Astrocyte (in vitro differentiated cells and primary cell): ENCODE results near the gene FAF2. TPM values are rescaled to one million over a fixed set of nuclear protein-coding genes. Genes with fewer than 3 reads are reported as not detected.

Experiments used
- DNase-seq: peaks from one replicate; pipeline ENCODE4 v3.0.0-alpha.2; 2010; ENCODE audit warnings: low read depth
- FAIRE-seq: peaks from 2 replicates; lab custom pipeline; 2011; peaks lifted over from hg19 to GRCh38; lab: Jason Lieb, UNC
- H2AFZ ChIP-seq: 2 replicates; pipeline ENCODE4 v1.6.0; 2012; ENCODE audit warnings: low read depth, low read length, inconsistent platforms
- H3K27ac ChIP-seq: 2 replicates; pipeline ENCODE4 v1.5.1; 2011; ENCODE audit warnings: low read depth, low read length, inconsistent platforms
- H3K27me3 ChIP-seq: 2 replicates; pipeline ENCODE4 v1.6.0; 2011; ENCODE audit warnings: low read length, inconsistent platforms; ENCODE audit not compliant: insufficient read depth
- H3K36me3 ChIP-seq: 2 replicates; pipeline ENCODE4 v1.5.1; 2011; ENCODE audit warnings: low read length, inconsistent platforms; ENCODE audit not compliant: insufficient read depth
- H3K4me1 ChIP-seq: 2 replicates; pipeline ENCODE4 v1.5.1; 2011; ENCODE audit warnings: low read length, inconsistent platforms; ENCODE audit not compliant: insufficient read depth
- H3K4me2 ChIP-seq: 2 replicates; pipeline ENCODE4 v1.6.0; 2012; ENCODE audit warnings: low read length, inconsistent platforms
- H3K4me3 ChIP-seq: 2 replicates; pipeline ENCODE4 v1.5.1; 2011; ENCODE audit warnings: low read depth, mild to moderate bottlenecking, low read length, inconsistent platforms; ENCODE audit not compliant: insufficient read depth
- H3K79me2 ChIP-seq: 2 replicates; pipeline ENCODE4 v1.6.0; 2012; ENCODE audit warnings: mild to moderate bottlenecking, low read length, inconsistent platforms; ENCODE audit not compliant: insufficient read depth
- H3K9ac ChIP-seq: 2 replicates; pipeline ENCODE4 v1.6.0; 2012; ENCODE audit warnings: mild to moderate bottlenecking, low read length, inconsistent platforms
- H3K9me3 ChIP-seq: 2 replicates; pipeline ENCODE4 v1.5.1; 2012; ENCODE audit warnings: low read depth, mild to moderate bottlenecking, low read length, inconsistent platforms; ENCODE audit not compliant: insufficient read depth
- H4K20me1 ChIP-seq: 2 replicates; pipeline ENCODE4 v1.6.0; 2012; ENCODE audit warnings: low read length, inconsistent platforms; ENCODE audit not compliant: insufficient read depth
- H3K27ac Mint-ChIP-seq: one replicate; pipeline ENCODE4 v1.8.0; 2021; ENCODE audit warnings: mild to moderate bottlenecking, mixed read lengths; ENCODE audit not compliant: unreplicated experiment
- H3K27me3 Mint-ChIP-seq: one replicate; pipeline ENCODE4 v1.8.0; 2021; ENCODE audit warnings: low read depth, mixed read lengths; ENCODE audit not compliant: unreplicated experiment
- H3K36me3 Mint-ChIP-seq: one replicate; pipeline ENCODE4 v1.8.0; 2021; ENCODE audit warnings: low read depth, mixed read lengths; ENCODE audit not compliant: unreplicated experiment
- H3K4me1 Mint-ChIP-seq: one replicate; pipeline ENCODE4 v1.8.0; 2021; ENCODE audit warnings: low read depth, mixed read lengths; ENCODE audit not compliant: unreplicated experiment
- H3K4me3 Mint-ChIP-seq: one replicate; pipeline ENCODE4 v1.8.0; 2021; ENCODE audit warnings: mild to moderate bottlenecking, moderate library complexity, mixed read lengths; ENCODE audit not compliant: unreplicated experiment
- H3K9me3 Mint-ChIP-seq: one replicate; pipeline ENCODE4 v1.8.0; 2021; ENCODE audit warnings: mild to moderate bottlenecking, mixed read lengths; ENCODE audit not compliant: unreplicated experiment
- EZH2 ChIP-seq: IDR thresholded peaks from 2 replicates; pipeline ENCODE4 v1.6.1; 2012; ENCODE audit warnings: mild to moderate bottlenecking, low read length, inconsistent platforms; ENCODE audit not compliant: insufficient read depth
- total RNA-seq: library from RNA; stranded (reverse); gene quantifications from 2 replicates; pipeline ENCODE4 v1.2.1, GENCODE V29; 2021
- TF ChIP-seq, protein P1 (sequence below): IDR thresholded peaks from 2 replicates; pipeline ENCODE4 v1.5.1; 2011; ENCODE audit warnings: low read depth, mild to moderate bottlenecking, inconsistent platforms, low read length, moderate library complexity; ENCODE audit not compliant: insufficient read depth

The FAF2 gene
- total RNA-seq, 1 donor from 2014 or later, result 56.2 TPM

DNA sequence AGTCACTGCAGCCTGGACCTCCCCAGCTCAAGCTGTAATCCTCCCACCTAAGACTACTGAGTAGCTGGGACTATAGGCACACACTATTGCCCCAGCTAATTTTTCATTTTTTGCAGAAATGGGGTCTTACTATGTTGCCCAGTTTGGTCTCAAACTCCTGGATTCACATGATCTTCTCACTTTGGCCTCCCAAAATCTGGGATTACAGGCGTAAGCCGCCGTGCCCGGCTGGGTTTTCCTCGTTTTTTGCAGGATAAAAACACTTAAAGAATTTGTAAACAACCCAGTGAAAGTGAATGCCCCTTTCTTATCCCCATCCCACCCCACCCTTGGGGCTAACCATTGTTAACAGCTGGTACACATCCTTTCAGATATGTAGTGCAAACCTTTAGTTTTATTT lies 39.6 kb upstream of the FAF2 start:
- no peaks in the 10 kb centered on the region for H3K9me3 Mint-ChIP-seq
- FAIRE-seq, result no peak

DNA sequence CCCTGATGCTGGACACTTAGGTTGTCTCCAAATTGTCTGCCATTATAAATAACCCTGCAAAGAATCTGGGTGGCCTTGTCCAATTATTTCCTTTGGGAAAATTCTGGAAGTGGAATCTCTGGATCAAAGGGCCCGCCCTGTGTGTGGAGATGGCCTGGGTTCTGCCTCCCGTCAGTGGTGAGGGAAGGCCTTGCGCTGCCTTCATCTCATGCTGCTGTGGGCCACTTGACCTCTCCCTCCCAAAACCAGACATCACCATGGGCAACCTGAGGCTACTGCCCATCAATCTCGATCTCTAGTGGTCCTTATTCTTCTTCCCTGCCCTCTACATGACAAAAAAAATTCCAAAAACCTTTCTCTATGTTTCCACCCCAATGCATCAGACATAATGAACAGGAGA lies 38.4 kb upstream of the FAF2 start:
- Mint-ChIP-seq H3K4me3 (no peak overlapping the region), H3K4me1 (peaks cover 20% of the 10 kb centered on the region), H3K27ac (no peak overlapping the region), H3K9me3 (no peaks in the 10 kb centered on the region), H3K36me3 (peaks cover 18% of the 10 kb centered on the region), H3K27me3 (no peaks in the 10 kb centered on the region)
- Histone ChIP-seq H3K27me3 (no peaks in the 10 kb centered on the region), H3K9ac (no peak overlapping the region), H3K79me2 (peaks cover 14% of the 10 kb centered on the region), H4K20me1 (peaks cover 46% of the 10 kb centered on the region), H2AFZ (no peak overlapping the region), H3K36me3 (peaks cover 2% of the 10 kb centered on the region), H3K4me1 (no peaks in the 10 kb centered on the region), H3K27ac (no peak overlapping the region), H3K4me3 (no peak overlapping the region), H3K4me2 (no peak overlapping the region), H3K9me3 (no peaks in the 10 kb centered on the region)
- no peak for FAIRE-seq
- no peak for DNase-seq
- TF ChIP-seq, protein P1, sequence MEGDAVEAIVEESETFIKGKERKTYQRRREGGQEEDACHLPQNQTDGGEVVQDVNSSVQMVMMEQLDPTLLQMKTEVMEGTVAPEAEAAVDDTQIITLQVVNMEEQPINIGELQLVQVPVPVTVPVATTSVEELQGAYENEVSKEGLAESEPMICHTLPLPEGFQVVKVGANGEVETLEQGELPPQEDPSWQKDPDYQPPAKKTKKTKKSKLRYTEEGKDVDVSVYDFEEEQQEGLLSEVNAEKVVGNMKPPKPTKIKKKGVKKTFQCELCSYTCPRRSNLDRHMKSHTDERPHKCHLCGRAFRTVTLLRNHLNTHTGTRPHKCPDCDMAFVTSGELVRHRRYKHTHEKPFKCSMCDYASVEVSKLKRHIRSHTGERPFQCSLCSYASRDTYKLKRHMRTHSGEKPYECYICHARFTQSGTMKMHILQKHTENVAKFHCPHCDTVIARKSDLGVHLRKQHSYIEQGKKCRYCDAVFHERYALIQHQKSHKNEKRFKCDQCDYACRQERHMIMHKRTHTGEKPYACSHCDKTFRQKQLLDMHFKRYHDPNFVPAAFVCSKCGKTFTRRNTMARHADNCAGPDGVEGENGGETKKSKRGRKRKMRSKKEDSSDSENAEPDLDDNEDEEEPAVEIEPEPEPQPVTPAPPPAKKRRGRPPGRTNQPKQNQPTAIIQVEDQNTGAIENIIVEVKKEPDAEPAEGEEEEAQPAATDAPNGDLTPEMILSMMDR, result no peak
- no peak for TF ChIP-seq EZH2

More for the DNA sequence above, 39.6 kb upstream of the FAF2 start:
- Histone ChIP-seq H3K27me3 (no peaks in the 10 kb centered on the region), H3K4me1 (no peaks in the 10 kb centered on the region), H3K36me3 (peaks cover 2% of the 10 kb centered on the region), H3K4me2 (no peak overlapping the region), H3K27ac (no peak overlapping the region), H4K20me1 (peaks cover 34% of the 10 kb centered on the region), H3K9me3 (no peaks in the 10 kb centered on the region), H3K9ac (no peak overlapping the region), H3K4me3 (no peak overlapping the region), H3K79me2 (peaks cover 7% of the 10 kb centered on the region), H2AFZ (no peak overlapping the region)
- Mint-ChIP-seq H3K27me3 (no peaks in the 10 kb centered on the region), H3K27ac (no peak overlapping the region), H3K4me3 (no peak overlapping the region), H3K4me1 (peaks cover 16% of the 10 kb centered on the region), H3K36me3 (peaks cover 23% of the 10 kb centered on the region)
- no peak for DNase-seq
- TF ChIP-seq EZH2, result no peak
- TF ChIP-seq, protein P1, result no peak

DNA sequence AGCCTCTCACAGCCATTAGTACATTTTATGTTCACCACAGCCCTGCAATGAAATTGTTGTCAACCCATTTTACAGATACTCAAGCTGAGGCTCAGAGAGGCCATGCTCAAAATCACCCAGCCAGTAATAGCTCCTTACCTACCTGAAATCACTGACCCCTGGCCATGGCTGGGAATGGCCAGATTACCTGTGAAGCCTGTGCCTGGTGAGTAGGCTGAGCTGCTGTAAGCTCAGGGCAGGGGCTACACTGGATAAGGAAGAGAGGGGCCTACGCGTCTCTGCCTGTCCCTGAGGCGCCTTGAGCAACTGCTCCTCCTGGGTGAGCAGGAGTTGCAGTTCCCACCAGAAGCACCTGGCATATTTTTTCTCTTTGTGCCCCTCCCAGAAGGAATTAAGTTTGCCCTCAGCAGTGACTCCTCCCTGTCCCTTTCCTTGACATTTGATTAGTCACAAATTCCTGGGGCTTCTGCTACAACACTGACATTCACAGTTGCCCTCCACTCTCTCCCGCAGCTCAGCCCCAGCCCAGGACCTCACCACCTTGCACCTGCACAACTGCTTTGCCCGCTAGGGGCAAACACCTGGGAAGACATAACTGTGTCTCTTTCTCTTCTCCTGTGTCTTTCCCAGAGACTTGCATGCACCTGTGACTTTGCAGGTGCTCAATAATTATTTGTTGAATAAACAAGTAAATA lies 37.6 kb upstream of the FAF2 start:
- DNase-seq, result no peak
- H3K9me3 ChIP-seq, result no peaks in the 10 kb centered on the region
- H3K9ac ChIP-seq, result no peak overlapping the region
- no peak overlapping the region for H3K27ac Mint-ChIP-seq
- no peak overlapping the region for H2AFZ ChIP-seq
- TF ChIP-seq, protein P1, result no peak
- TF ChIP-seq EZH2, result no peak
- H3K9me3 Mint-ChIP-seq, result no peaks in the 10 kb centered on the region
- no peaks in the 10 kb centered on the region for H3K27me3 ChIP-seq
- H3K36me3 Mint-ChIP-seq, result peaks cover 18% of the 10 kb centered on the region
- H3K4me1 ChIP-seq, result peaks cover 2% of the 10 kb centered on the region
- no peak for FAIRE-seq
- H3K4me3 Mint-ChIP-seq, result peak overlapping the region; percentile 36
- H3K4me1 Mint-ChIP-seq, result peaks cover 20% of the 10 kb centered on the region
- H3K79me2 ChIP-seq, result peaks cover 22% of the 10 kb centered on the region
- H3K27ac ChIP-seq, result no peak overlapping the region
- H3K27me3 Mint-ChIP-seq, result no peaks in the 10 kb centered on the region
- H3K36me3 ChIP-seq, result peaks cover 2% of the 10 kb centered on the region
- H3K4me3 ChIP-seq, result no peak overlapping the region
- no peak overlapping the region for H3K4me2 ChIP-seq
- peaks cover 53% of the 10 kb centered on the region for H4K20me1 ChIP-seq
